Measurements from ENCODE around the gene ANKS1B.
"Not testable (repeated sequence)": the region's sequence is repeated elsewhere in the genome, so short reads cannot be mapped to it uniquely, and the experiment has no call there.

ANKS1B gene

DNA sequence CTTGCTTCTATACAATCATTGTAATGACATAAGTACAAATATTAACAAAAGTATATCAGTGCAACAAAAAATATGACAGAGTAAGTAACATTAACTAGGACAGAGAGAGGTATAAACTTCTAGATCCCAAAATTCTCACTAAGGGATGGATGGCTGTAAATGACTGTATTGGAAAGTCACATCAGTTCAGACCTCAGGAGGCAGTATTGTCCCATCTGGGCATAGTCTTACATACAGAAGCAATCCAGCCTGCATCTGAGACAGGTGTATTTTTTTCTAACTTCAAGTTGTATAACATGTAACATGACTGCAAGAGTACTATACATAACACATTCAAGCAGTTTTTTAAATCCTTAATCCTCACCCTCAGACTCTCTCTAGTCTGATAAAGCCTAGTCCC lies 238.2 kb downstream of the ANKS1B start:
- no peak for DNase-seq

DNA sequence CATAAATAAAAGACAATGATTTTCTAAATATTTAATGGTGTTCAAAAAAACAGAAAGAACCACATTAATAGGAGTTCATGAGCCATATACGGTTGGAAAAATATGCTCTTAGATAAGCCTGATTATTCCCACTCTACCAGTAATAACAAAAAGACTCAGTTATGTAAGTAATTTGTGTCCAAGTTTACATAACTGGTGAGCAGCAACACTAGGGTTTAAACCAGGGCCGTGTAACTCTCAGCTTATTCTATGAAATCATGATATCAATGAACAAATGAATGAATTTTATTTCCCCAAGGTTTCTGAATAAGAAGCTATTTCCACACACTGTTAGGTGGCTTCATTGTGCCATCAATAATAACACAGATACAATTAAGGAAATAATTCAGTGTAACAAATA lies 238.8 kb downstream of the ANKS1B start:
- DNase-seq, result no peak

DNA sequence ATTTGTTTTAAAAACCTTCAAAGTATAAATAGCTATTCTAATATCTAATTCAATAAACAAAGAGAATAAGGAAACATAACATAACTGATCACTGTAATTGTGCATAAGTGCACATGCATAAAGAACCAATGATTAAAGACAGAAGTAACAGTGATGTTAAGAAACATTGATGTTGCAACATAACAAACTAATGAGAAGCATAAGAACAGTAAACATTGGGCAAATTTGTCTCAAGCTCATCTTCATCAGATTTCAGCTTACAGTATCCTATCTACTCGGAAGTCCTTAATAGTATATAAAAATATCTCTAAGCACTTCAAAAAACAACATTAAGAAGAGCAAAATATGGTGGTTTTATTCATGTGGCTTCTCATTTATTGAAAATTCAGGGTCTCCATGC lies 239.6 kb downstream of the ANKS1B start:
- no peak for DNase-seq

DNA sequence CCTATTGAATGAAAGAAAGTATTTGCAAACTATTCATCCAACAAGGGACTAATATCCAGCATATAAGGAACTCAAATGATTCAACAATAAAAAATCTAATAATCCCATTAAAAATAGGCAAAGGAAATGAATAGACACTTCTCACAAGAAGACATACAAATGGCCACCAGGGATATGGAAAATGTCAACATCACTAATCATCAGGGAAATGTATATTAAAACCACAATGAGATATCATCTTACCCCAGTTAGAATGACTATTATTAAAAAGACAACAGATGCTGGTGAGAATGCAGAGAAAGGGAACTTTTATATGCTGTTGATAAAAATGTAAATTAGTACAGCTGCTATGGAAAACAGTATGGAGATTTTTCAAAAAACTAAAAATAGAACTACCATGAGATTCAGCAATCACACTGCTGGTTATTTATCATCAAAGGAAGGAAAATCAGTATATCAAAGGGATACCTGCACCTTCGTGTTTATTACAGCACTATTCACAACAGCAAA lies 247.9 kb downstream of the ANKS1B start:
- DNase-seq, result no peak

DNA sequence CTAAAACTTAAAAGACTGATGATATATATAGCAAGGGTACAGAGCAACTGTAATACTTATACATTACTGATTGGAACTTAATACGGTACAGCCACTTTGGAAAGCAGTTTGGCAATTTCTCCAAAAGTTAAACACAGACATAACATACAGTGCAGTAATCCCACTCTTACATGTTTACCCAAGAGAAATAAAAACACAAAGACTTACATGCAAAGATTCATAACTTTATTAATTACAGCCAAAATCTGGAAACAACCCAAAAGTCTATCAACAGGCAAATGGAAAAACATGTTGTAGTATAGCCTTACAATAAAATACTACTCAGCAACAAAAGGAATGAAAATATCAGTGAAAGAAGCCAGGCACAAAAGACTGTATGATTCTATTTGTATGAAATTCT lies 252.6 kb downstream of the ANKS1B start:
- DNase-seq, result no peak

DNA sequence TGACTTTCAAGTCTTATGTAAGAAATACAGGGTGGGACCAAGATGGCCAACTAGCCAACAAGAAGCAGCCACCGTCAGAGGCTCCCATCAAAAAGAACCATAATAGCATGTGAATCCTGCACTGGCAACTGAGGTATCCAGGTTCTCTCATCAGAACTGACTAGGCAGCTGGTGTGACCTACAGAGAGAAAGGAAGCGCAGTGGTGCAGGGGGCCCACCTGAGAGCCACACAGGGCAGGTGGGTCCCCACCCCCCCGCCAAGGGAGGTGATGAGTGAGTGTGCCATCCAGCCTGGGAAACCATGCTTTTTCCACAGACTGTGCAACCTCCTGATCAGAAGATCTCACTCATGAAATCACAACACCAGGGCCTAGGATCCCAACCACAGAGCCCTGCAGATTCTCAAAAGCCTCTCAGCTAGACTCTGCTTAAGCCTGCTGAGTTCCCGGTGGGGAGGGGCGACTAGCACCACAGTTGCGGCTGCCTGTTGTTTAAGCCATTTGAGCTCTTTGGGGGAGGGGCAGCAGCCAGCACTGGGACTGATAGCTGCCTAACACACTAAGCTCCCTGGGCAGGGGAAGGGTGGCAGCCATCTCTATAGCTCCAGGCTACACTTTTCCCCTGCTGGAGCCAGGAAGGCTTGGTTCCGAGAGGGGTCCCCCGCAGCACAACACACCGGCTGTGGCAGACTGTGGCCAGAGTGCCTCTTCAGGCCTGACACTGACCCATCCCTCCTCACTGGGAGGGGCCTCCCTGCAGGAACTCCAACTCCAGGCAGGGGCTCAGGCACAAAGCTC lies 261.8 kb downstream of the ANKS1B start:
- DNase-seq, result no peak

DNA sequence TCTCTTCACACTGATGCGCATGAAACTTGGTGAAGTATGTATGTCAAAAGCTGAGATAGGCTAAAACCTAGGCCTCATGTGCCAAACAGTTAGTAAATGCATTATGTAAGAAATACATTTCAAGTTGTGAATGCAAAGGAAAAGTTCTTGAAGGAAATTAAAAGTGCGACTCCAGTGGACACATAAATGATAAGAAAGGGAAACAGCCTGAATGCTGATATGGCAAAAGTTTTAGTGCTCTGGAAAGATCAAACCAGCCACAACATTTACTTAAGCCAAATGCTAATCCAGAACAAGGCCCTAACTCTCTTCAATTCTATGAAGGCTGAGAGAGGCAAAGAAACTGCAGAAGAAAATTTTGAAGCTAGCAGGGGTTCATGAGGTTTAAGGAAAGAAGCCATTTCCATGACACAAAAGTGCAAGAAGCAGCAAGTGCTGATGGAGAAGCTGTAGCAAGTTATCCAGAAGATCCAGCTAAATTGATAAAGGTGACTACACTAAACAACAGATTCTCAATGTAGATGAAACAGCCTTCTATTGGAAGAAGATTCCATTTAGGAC lies 262.9 kb downstream of the ANKS1B start:
- DNase-seq, result no peak

DNA sequence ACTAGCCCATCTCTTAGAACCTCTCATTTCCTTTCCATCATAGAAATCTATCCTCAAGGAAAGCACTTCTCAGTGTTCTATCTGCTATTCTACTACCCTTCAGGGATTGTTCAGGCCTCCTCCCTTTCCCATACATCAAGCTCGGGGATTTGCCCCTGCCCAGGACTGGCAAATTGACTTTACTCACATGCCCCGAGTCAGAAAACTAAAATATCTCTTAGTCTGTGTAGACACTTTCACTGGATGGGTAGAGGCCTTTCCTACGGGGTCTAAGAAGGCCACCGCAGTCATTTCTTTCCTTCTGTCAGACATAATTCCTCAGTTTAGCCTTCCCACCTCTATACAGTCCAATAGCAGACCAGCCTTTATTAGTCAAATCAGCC lies 264.7 kb downstream of the ANKS1B start:
- DNase-seq, result not testable (repeated sequence)

DNA sequence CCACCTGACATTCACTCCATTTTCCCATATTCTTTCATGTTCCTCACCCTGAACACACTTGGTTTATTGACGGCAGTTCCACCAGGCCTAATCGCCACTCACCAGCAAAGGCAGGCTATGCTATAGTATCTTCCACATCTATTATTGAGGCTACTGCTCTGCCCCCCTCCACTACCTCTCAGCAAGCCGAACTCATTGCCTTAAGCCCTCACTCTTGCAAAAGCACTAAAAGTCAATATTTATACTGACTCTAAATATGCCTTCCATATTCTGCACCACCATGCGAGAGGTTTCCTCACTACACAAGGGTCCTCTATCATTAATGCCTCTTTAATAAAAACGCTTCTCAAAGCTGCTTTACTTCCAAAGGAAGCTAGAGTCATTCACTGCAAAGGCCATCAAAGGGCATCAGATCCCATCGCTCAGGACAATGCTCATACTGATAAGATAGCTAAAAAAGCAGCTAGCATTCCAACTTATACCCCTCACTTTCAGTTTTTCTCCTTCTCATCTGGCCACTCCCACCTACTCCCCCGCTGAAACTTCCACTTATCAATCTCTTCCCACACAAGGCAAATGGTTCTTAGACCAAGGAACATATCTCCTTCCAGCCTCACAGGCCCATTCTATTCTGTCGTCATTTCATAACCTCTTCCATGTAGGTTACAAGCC lies 265.2 kb downstream of the ANKS1B start:
- DNase-seq, result not testable (repeated sequence)

DNA sequence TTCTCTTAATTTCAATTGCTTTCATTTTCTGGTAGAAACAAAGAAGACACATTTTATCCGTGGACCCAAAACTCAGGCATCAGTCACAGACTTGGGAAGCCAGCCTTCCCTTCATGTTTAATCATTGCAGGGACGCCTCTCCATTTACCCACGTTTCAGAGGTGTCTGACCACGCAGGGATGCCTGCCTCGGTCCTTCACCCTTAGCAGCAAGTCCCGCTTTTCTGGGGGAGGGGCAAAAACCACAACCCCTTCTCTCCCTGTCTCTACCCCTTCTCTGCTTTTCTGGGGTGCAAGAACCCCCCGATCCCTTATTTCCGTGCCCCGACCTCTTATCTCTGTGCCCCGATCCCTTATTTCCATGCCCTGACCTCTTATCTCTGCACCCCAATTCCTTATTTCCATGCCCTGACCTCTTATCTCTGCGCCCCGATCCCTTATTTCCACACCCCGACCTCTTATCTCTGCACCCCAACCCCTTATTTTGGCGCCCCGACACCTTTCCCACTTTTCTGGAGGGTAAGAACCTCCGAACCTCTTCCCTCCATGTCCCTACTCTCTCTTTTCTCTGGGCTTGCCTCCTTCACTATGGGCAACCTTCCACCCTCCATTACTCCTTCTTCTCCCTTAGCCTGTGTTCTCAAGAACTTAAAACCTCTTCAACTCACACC lies 268.8 kb downstream of the ANKS1B start:
- DNase-seq, result not testable (repeated sequence)

DNA sequence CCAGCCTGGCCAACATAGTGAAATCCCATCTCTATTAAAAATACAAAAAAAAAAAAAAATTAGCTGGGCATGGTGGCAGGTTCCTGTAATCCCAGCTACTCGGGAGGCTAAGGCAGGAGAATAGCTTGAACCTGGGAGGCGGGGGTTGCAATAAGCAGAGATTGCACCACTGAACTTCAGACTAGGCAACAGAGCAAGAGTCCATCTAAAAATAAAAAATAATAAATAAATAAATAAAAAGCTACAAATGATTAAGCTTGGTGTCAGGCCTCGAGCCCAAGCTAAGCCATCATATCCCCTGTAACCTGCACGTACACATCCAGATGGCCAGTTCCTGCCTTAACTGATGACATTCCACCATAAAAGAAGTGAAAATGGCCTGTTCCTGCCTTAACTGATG lies 269.8 kb downstream of the ANKS1B start:
- not testable (repeated sequence) for DNase-seq

DNA sequence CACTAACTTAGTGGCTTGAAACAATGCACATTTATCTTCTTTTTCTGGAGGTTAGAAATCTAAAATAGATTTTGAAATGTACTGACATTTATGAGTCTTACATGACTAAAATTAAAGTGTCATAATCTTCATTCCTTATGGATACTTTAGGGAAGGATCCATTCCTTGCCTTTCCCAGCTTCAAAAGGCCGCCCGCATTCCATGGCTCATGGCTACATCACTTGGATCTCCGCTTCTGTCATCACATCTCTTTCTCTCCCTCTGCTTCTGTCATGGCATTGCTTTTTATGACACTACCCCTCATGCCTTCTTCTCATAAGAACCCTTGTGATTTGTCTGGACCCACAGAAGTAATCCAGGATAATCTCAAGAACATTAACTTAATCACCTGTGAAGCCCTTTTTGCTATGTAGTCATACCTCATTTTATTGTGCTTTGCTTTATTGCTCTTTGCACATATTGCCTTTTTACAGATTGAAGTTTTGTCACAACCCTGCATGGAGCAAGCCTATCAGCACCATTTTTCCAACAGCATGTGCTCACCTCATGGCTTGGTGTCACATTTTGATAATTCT lies 270.7 kb downstream of the ANKS1B start:
- DNase-seq, result no peak

DNA sequence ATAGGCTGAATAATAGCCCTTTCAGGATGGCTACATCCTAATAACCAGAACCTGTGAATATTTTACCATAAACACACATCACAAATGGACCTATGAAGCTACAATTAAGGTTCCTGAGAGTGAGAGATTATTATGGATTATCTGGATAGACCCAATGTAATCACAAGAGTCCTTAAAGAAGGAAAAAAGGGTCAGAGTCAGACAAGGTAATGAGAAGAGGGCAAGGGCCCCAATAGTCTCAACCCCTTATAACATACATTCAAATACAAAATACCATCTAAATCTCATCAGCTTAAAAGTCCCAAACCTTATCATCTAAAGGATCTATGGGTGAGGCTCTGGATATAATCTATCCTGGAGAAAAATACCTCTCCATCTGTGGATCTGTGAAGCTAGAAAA lies 272.5 kb downstream of the ANKS1B start:
- DNase-seq, result no peak

DNA sequence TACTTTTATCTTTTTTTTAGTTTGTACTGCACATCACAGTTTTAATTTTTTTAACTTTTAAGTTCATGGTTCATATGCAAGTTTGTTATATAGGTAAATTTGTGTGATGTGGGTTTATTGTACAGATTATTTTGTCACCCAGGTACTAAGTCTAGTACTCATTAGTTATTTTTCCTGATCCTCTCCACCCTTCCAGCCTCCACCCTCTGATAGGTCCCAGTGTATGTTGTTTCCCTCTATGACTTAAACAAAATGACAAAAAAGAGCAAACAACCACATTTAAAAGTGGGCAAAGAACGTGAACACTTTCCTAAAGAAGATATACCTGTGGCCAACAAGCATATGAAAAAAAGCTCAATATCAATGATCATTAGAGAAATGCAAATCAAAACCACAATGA lies 273.5 kb downstream of the ANKS1B start:
- DNase-seq, result no peak

DNA sequence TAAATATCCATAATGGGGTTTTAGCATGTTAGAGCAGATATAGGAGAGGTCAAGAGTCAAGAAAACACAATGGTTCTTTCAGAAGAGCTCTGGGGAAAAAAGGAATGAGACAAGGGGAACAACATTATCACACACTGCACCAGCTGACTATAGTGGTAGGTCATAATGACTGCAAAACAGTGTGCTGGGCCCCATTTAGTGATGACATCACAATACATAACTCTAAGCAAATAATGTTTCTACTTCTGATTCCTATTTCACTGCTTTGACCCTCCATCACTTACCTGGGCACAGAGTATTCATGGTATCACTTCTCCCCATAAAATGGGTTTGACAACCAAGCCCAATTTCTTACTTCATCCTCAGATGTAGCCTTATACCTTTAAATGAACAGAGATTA lies 275.1 kb downstream of the ANKS1B start:
- no peak for DNase-seq

DNA sequence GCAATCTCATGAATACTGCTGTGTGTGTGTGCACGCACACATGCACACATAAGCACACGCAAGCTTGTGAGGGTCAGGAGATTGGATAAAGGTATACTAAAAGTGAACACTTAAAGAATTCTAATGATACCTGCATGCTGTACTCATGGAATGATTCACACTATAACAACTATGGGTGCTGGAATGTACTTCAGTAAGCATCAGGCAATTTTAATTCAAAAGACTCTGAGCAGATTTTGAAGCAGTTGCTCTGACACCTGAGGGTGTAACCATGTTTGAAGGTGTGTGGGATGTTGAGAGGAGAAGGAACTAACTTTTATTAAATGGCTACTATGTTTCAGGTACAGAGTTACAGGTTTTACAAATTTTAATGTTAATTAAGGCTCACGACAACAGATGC lies 275.6 kb downstream of the ANKS1B start:
- no peak for DNase-seq

DNA sequence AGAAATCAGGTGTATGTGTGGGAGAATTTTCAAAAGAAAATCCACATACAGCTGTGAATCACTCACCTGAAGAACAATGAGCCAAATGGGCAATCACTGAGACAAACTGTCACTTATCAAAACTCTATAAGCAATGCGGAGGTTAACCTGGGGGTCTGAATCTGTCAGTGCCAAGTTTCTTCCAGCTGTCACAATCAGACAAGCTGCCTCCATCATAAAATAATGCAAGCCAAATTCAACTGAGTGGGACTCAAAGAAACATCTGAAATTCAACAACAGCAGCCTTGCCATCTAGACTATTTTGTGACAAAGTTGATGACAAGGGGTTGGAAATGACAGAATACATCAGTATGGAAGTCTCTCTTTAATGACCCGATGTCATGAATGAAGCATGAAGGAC lies 276.9 kb downstream of the ANKS1B start:
- DNase-seq, result no peak

DNA sequence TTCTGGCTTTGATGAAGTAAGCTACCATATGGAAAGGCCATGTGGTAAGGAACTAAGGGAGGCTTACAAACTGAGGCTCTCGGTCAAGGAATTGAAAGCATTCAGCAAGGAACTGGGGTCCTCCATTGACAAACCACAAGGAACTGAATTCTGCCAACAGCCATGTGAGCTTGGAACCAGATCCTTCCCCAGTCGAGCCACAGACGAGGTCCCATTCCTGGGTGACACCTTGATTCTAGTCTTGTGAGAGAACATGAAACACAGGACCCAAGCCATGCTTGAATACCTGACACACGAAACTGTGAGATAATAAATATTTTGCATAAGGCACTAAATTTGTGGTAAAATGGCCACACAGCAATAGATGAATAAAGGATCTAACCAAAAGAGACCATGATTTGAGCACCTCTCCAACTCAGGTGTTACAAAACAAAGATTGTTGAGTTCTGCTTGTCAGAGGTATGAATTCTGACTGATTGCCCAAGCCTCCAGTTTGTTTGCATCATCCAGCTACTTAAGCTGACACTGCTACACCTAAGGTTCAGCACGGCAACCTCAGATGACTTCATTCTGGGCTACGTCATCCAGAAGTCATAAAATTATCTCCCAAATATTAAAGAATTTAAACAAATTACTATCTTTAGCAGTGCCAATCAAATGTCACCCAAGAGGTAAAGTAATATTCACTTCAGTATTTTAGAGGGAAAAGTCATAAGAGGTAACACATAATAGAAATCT lies 277.8 kb downstream of the ANKS1B start:
- no peak for DNase-seq

DNA sequence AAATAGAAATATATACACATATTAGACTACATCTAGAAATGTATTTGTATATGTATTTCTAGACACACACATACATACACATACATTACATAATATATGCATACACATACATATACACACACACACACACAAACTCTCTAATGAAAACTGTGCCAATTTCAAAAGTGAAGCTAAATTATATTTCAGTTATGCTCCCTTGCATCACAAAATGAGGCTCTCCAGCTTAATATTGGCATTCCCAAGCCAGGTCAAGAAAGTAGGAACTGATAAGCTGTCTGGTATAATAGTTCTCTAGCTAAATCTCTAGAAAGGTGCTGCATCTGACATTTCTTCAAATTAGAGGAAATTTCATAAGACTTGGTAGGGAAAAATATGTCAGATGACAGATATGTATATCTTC lies 280.3 kb downstream of the ANKS1B start:
- DNase-seq, result no peak

DNA sequence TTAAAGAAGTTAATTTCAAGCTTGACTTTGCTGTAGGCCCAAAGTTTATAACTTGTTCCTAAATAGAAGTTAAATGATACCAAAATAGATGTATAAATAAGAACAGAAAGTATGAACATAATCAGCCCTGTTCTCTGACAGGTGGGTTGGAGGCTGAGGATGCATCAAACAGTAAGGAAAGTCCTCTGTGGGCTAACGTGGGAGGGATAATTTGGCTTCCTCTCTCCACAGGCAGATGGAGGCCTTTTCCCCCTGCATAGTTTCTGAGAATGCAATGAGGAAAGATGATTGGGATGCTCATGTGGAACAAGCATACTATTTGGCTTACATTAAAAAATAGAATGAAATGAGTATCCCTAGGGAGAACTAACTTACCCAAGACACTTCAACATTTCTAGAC lies 280.7 kb downstream of the ANKS1B start:
- no peak for DNase-seq

DNA sequence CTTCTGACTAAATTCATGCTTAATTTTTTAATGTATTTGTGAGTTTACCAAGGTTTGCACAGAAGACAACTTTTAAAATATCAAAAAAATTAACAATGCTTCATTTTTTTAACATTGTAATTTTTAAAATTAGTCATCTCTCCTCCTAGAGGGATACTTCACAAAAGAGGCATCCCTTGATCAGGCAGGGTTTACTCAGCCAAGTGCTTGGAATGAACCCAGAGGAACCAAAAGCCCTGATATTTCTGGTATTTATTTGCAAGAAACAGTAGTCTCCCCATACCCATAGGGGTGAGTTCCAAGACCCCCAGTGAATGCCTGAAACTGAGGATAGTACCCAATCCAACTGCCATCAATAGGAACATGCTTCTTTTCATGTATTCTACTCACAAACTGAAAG lies 284.7 kb downstream of the ANKS1B start:
- no peak for DNase-seq

DNA sequence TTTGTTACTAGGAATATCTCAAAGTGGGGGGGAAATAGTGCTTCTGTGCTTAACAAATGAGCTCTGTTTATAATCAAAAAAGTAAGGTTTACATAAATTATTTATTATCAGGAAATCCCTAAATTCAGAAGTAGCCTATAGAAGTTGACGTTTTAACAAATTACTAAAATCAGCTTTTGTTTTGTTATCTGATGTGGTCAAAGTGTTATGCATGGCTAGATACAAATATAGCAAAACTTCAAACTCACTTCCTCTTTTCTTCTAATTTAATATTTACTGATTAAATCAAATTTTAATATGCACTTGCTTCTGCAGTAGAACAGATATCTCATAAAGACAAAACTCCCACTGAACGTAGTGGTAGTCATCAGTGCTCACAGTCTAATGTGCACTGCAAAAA lies 289.7 kb downstream of the ANKS1B start:
- DNase-seq, result no peak

DNA sequence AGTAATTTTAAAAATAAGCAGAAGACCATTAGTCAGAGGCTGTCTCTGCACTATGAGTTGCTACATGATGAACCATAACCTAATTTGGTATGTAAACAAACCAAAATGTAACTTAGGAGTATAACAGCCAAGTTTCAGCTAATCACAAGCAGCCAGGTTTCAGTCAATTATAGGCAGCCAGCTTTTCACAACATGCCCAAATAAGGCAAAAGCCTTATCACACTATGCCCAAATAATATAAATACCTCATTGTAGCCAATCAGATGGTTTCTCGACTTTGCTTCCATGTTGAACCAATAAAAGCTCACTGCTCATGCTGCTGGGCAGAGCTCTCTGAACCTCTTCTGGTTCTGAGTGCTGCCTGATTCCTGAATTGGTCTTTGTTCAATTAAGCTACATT lies 298.6 kb downstream of the ANKS1B start:
- DNase-seq, result no peak
